Esophagus muscularis mucosa (tissue), 4 donors: ENCODE results near the gene TMEM175. TPM values are rescaled to one million over a fixed set of nuclear protein-coding genes. Genes with fewer than 3 reads are reported as not detected.

Source experiments
- DNase-seq: peaks from one replicate; pipeline ENCODE4 v3.0.0-alpha.2; 2017; ENCODE audit errors: extremely low spot score
- H3K27ac ChIP-seq, 4 donors: fragments of 200-600 bp; sonication (generic); replicated peaks in 1 of 4; 1 replicate in 3 of 4; 2 replicates in 1 of 4; pipeline ENCODE4 v1.5.1; 2016 to 2019; ENCODE audit warnings: mild to moderate bottlenecking in 1 of 4
- H3K27me3 ChIP-seq, 4 donors: fragments of 200-600 bp; sonication (generic); one replicate each; pipeline versions ENCODE4 v1.5.1 to v1.6.0; 2016 to 2019
- H3K36me3 ChIP-seq, 4 donors: fragments of 200-600 bp; sonication (generic); one replicate each; pipeline ENCODE4 v1.5.1; 2016 to 2019
- H3K4me1 ChIP-seq, 4 donors: fragments of 200-600 bp; sonication (generic); one replicate each; pipeline ENCODE4 v1.5.1; 2016 to 2019
- H3K4me3 ChIP-seq, 4 donors: fragments of 200-600 bp; sonication (generic); 1 replicate in 2 of 4; 2 replicates in 2 of 4; pipeline ENCODE4 v1.5.1; 2016 to 2019; ENCODE audit warnings: mild to moderate bottlenecking in 4 of 4, moderate library complexity in 1 of 4
- H3K9me3 ChIP-seq, 4 donors: fragments of 200-600 bp; sonication (generic); 1 replicate in 3 of 4; 2 replicates in 1 of 4; pipeline ENCODE4 v1.5.1; 2016 to 2019
- CTCF ChIP-seq, 3 experiments: fragments of 200-600 bp in 2 of 3; fragments of 450-650 bp in 1 of 3; sonication (generic) in 2 of 3; IDR thresholded peaks; one replicate each; pipeline ENCODE4 v1.5.1; 2017 to 2019; ENCODE audit warnings: antibody characterized with exemption in 3 of 3, mild to moderate bottlenecking in 2 of 3, moderate library complexity in 1 of 3
- EP300 ChIP-seq: sonication (generic); formaldehyde crosslinking; IDR thresholded peaks from one replicate; pipeline ENCODE4 v1.6.1; 2017; ENCODE audit warnings: antibody characterized with exemption
- POLR2A ChIP-seq: fragments of 450-650 bp; IDR thresholded peaks from one replicate; pipeline ENCODE4 v1.6.1; 2017; ENCODE audit warnings: antibody characterized with exemption, moderate library complexity, mild to moderate bottlenecking, low read depth
- POLR2AphosphoS5 ChIP-seq, 2 donors: sonication (generic); formaldehyde crosslinking; IDR thresholded peaks; one replicate each; pipeline ENCODE4 v1.6.1; 2017; ENCODE audit warnings: antibody characterized with exemption in 2 of 2
- WGBS: methylation state at CpG from one replicate; pipeline ENCODE4 v1.1.5; 2018; 5-methylcytosine and 5-hydroxymethylcytosine counted together
- intact Hi-C: fragments of 100-400 bp; cut with DNase I; formaldehyde crosslinking; loops from one replicate; pipeline ENCODE4 v1.15.1; 2023
- total RNA-seq, 4 donors: library from RNA; depleted of rRNA; stranded (reverse); fragments of >200 nt; gene quantifications; one replicate each; pipeline versions ENCODE4 v1.1.0 to v1.2.1, GENCODE V29; 2016

Gene TMEM175
- total RNA-seq, 4 donors from 2014 or later = 17.6 to 39.5 (median 20.0) TPM

DNA sequence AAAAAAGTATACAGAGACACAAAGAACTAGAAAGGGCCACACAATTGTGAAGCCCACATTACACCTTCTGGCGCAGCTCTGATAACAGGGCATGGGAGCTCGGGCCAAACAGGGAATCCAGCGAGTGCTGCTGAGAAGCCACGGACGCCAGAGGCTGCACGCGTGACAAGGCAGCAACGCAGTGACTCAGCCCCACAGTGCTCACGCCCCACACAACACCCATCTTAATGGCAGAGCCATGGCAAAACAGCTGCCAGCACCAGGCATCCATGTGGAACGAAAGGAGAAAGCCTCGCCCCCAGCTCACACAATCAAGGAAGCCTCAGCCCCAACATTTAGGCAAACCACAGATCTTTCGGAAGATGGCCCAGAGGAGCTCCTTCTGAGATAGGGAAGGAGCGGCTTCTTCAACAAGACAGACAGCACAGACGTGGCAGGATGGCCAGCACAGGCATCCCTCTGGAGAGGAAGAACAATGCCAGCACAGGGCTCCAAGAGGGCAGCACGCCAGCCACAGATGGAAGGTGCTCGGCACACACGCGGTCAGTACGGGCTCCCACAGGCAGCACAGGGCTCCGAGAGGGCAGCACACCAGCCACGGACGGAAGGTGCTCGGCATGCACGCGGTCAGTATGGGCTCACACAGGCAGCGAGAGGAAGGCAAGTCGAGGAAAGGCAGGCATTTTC lies 33.2 kb upstream of the TMEM175 start:
- 94% methylated on average over 20 of the region's 27 CpGs for WGBS
- intact Hi-C loops = no loop called here
- TF ChIP-seq POLR2AphosphoS5 (IDR thresholded peaks at IDR 0.05) (no peak), POLR2A (no peak), CTCF (IDR thresholded peaks at IDR 0.05) (no peak), EP300 (no peak)

GRCh38 chr4:899556-899906 lies 32.7 kb upstream of the TMEM175 start:
- no peak overlapping the region for H3K4me3 ChIP-seq
- no peak for DNase-seq
- no peak overlapping the region for H3K27ac ChIP-seq
- no peak for TF ChIP-seq POLR2A
- TF ChIP-seq POLR2AphosphoS5 (IDR thresholded peaks at IDR 0.05) = no peak
- no peak for TF ChIP-seq EP300
- no peak for TF ChIP-seq CTCF (IDR thresholded peaks at IDR 0.05)
- 95% methylated on average over 12 of the region's 12 CpGs for WGBS
- H3K36me3 ChIP-seq = peaks cover 24 to 94% (median 73%) of the 10 kb centered on the region in 4 donors
- intact Hi-C loops = no loop called here
- H3K27me3 ChIP-seq = no peaks in the 10 kb centered on the region
- H3K4me1 ChIP-seq = no peaks in the 10 kb centered on the region
- H3K9me3 ChIP-seq = no peaks in the 10 kb centered on the region

More for the DNA sequence above, 33.2 kb upstream of the TMEM175 start:
- Histone ChIP-seq H3K27ac (no peak overlapping the region), H3K36me3 (peaks cover 28 to 94% (median 73%) of the 10 kb centered on the region in 4 donors), H3K9me3 (no peaks in the 10 kb centered on the region), H3K27me3 (no peaks in the 10 kb centered on the region), H3K4me3 (no peak overlapping the region), H3K4me1 (no peaks in the 10 kb centered on the region)
- no peak for DNase-seq

DNA sequence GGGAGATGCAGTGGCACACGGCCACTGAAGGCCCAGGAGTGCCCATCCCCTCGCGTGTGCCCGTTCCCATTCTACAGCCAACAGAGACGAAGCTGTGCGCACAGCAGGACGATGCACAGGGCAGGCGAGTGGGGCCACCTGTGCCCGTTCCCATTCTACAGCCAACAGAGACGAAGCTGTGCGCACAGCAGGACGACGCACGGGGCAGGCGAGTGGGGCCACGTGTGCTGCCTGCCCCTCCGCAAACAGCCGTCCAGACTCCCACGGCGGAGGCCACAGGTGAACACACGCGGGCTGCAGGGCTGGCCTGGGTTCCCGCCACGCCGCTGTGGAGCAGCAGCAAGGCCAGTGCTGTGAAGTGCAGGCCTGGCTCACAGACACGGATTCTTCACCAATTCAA lies 32.2 kb upstream of the TMEM175 start:
- intact Hi-C loops = no loop called here
- Histone ChIP-seq H3K27ac (no peak overlapping the region), H3K9me3 (no peaks in the 10 kb centered on the region), H3K36me3 (peaks cover 24 to 95% (median 71%) of the 10 kb centered on the region in 4 donors), H3K4me3 (no peak overlapping the region), H3K4me1 (no peaks in the 10 kb centered on the region), H3K27me3 (no peaks in the 10 kb centered on the region)
- 92% methylated on average over 22 of the region's 26 CpGs for WGBS
- no peak for DNase-seq
- TF ChIP-seq CTCF (IDR thresholded peaks at IDR 0.05) (no peak), POLR2AphosphoS5 (IDR thresholded peaks at IDR 0.05) (no peak), POLR2A (no peak), EP300 (no peak)

GRCh38 chr4:900721-901120 lies 31.5 kb upstream of the TMEM175 start:
- Histone ChIP-seq H3K36me3 (peaks cover 18 to 88% (median 68%) of the 10 kb centered on the region in 4 donors), H3K4me1 (no peaks in the 10 kb centered on the region), H3K27ac (no peak overlapping the region), H3K27me3 (no peaks in the 10 kb centered on the region), H3K4me3 (no peak overlapping the region), H3K9me3 (no peaks in the 10 kb centered on the region)
- TF ChIP-seq POLR2AphosphoS5 (IDR thresholded peaks at IDR 0.05) (no peak), POLR2A (no peak), CTCF (IDR thresholded peaks at IDR 0.05) (no peak), EP300 (no peak)
- intact Hi-C loops = no loop called here
- 92% methylated on average over 6 of the region's 6 CpGs for WGBS
- DNase-seq = no peak
